HG02981 (cell line): ENCODE results near the gene PRKAG1.

Experiments used
- ATAC-seq: cut with Tn5 transposase; IDR thresholded peaks from one replicate; pipeline ENCODE4 v1.9.1; 2021; ENCODE audit warnings: mild to moderate bottlenecking, moderate library complexity; ENCODE audit not compliant: unreplicated experiment

The PRKAG1 gene

DNA sequence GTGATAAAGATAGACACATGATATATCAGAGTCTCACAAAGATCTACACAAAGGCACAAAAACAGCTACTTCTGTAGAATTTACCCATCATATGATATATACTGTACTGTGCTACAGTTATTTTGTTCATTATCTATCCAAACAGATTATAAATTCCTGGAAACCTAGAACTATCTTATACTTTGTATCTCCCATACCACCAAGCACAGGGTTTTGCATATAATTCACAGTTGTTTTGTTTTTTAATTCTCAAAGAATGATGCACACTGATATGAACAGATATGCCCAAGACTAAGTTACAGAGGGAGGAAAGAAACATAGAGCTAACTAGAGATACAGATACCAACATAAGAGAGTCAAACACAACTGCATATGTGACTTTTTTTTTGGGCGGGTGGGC lies 3.4 kb downstream of the PRKAG1 start:
- no peak for ATAC-seq

DNA sequence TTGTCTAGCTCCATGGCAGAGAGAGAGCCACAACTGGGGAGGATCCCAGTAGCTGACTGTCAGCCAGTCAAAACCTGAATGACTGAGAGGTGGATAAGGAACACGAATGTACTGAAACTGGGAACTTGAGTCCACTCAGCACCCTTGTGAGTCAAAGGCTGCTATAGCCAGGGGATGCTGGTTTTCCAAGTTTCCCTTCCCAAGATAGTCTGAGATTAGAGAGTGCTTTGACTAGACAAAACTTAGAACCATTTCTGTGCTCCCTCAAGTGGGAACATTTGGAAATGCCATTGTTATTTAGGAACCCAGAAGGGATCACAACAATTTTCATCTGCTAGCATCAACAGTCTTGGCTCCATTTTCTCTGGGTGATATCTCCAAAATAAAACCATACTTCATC lies 4.0 kb downstream of the PRKAG1 start:
- ATAC-seq = no peak

DNA sequence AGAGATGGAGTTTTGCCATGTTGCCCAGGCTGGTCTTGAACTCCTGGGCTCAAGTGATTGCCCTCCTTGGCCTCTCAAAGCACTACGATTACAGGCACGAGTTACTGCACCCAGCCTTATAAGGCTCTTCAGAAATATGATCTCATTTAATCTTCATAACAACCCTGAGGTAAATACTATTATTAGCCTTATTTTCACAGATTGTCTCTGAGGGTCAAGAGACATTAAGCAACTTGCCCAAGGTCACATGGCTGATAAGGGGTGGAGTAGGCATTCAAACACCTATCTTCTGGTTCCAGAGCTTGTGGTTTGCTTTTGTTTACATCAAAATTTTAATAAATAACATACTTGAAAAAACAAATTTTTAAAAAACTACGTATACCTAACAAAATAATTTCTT lies 5.1 kb downstream of the PRKAG1 start:
- no peak for ATAC-seq

DNA sequence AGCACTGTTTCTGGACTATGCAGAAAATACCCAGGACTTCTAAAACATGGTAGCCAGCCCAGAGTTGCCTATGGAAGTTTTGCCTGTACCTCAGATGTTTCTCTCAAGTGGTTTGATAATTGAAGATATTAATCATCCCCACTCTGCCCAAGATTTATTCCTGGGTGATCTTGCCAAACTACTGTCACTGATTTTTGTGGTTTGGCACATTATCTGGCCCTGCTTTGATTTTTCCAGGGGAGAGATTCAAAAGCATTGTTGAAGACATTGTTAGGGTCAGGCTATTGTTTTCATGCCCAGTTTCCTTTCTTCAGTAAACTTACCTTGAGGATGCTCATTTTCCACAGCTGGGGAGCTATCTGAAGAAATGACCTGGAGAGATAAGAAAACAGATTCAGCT lies 5.8 kb downstream of the PRKAG1 start:
- ATAC-seq = no peak

DNA sequence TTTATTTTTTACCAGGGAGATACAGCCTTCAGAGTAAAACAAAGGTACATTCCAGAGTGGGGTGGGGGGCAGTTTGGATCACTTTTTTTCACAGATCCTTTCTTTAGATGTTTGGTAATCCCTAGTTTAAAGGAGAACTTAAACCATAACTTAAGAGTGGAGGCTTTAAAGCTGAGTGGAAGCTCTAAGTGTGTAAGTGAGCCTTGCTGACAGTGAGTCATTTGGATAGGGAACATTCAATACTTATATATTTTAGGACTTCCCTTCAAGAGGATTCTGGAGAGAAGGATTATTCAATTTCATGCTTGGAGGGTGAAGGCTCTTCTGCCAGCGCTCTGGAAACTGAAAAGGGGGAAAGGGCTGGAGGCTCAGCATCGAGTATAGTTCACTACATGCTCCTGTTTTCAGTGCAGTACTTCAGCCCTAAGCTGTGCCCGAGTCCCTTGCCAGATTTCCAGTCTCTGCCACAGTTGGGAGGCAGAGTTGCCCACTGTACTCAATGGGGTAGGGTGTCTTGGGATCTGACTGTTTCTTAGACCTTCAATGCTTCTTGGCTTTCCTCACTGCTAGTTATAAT lies 8.4 kb downstream of the PRKAG1 start:
- no peak for ATAC-seq

DNA sequence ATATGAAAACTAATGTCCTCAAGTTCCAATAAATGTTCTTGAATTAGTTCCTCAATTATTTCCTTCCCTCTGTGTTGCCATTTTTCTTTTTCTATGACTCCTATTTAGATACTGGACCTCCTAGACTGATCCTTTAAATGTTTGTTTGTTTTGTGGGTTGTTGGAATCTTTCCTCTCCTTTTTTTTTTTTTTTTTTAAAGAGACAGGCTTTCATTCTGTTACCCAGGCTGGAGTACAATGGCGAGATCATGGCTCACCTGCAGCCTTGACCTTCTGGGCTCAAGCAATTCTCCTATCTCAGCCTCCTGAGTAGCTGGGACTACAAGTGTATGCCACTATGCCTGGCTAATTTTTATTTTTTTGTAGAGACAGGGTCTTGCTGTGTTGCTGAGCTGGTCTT lies 9.6 kb downstream of the PRKAG1 start:
- ATAC-seq = no peak

DNA sequence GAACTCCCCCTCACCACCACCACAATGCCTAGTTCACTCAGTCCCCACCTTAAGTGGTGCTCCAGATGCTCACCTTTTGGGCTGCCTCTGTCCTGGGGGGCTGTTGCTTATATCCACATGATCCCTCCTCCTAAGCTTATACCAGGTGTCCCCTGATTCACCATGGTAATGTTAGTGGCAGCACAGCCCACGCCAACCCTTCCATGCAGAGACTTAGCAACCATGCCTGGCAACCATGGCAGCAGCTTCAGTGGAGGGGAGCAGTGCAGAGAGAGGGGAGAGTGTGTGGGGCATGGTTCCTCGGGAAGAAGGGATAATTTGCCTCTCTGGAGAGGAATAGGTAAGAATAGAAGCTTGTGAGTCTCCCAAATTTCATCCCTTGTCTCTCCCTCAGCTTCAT lies 18.2 kb downstream of the PRKAG1 start:
- no peak for ATAC-seq

DNA sequence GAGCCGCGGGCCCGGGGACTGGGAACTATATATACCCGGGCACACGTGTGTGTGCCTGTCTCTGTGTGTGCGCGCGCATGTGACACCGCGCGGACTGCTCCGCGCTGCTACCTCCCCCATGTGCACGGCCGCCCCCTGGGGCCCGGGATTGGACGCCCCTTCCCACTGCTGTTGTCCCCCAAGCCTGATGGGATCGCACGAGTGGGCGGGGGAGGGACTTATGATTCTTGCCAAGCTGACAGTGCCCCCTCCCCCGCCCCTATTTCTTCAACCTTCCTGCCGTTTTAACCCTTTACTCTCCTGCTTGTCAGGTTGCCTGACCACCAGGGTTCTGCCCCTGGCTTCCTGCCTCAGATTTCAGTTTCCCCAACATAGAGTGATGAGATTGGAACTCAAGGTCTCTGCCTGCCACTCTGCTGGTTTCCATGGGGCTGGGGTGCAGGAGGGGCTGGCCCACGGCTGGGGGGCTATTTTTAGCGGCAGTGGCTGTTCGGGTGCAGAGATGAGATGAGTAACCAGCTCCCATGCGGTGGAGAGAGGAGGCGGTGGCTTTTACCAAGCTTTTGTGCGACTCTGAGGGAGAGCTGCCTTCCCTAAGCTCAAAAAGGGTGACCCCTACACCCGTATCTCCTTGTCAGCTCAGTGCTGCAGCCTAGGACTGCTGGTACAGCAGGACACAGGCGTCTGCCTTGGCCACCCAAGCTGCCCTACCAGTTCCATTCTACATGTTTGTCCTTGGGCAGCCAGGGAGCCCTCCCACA lies 19.0 kb downstream of the PRKAG1 start, which contains the start of gene DDN:
Gene DDN (minus strand): TSS at position 5 of the 761 bp plus-strand sequence. CDS start 88 bp downstream, outside the sequence.
- ATAC-seq = no peak

DNA sequence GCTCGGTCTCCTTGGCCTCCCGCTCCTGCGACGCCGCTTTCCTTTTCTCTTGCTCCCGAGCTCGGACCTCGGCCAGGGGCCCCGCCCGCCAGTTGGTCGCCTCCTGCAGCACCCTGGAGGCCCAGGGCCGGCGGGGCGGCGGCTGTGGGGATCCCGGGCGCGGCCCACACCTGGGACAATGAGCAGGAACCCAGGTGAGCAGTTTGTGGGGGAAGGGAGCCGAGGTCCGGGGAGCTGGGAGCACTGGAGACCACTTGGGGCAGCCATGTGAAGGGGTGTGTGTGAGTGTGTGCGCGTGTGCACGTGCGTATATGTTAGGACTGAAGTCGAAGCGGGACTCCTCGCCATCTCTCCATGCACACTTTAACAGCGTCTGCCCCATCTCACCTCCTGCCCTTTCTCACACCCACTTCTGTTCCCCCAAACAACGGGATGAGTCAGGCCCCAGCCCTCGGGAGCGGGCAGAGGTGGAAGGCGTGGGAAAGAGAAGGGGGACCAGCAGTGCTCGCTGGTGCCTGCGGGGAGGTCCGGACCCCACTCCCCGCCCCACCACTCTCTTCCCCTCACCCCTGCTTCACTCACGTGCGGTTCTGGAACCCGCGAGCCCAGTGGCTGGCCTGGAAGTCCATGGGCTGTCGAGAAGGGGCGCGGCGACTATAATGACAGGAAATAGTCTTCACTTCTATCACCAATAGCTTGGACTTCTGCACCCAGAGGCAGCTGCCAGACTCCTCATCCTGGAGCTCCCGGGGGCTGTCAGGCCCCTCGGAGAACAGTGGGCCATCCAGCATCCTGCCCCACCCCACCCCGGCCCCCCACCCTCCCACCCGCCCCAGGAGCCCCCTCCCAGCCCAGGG lies 19.9 kb downstream of the PRKAG1 start:
- no peak for ATAC-seq

DNA sequence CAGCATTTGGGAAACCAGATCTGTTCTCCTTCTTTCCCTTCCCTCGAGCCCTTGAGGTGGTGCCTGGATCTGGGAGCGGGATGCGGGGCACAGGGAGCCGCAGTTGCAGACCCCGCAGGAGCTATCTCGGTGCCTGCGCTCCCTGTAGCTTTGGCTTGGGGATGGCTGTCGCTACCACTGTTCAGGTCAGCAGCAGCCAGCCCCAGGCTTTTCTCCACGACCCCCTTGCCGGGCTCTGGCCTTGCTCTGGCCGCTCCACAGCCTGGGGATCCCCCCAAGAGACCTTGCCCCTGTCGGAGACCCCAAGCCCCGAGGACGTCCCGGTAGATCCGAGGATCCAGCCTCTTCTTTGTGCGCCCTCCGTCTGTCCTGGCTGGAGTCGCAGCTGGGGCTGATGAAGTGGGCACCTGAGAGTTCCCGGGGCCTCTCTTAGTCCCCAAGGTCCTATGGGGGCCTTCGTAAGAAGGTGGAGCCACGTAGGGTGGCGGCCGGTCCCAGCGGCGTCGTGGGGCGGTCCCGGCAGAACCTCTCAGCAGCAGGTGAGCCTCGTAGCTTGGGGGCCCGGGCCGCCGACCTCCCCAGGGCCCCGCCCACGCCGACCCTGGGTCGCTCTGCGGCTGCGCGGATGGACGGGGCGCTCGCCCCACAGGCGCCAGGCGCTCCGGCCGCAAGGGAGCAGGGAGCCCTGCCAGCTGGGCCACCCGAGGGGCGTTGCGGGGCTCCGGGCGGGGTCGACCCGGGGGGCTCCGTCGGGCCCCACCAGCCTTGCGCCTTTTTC lies 20.7 kb downstream of the PRKAG1 start:
- ATAC-seq = no peak

DNA sequence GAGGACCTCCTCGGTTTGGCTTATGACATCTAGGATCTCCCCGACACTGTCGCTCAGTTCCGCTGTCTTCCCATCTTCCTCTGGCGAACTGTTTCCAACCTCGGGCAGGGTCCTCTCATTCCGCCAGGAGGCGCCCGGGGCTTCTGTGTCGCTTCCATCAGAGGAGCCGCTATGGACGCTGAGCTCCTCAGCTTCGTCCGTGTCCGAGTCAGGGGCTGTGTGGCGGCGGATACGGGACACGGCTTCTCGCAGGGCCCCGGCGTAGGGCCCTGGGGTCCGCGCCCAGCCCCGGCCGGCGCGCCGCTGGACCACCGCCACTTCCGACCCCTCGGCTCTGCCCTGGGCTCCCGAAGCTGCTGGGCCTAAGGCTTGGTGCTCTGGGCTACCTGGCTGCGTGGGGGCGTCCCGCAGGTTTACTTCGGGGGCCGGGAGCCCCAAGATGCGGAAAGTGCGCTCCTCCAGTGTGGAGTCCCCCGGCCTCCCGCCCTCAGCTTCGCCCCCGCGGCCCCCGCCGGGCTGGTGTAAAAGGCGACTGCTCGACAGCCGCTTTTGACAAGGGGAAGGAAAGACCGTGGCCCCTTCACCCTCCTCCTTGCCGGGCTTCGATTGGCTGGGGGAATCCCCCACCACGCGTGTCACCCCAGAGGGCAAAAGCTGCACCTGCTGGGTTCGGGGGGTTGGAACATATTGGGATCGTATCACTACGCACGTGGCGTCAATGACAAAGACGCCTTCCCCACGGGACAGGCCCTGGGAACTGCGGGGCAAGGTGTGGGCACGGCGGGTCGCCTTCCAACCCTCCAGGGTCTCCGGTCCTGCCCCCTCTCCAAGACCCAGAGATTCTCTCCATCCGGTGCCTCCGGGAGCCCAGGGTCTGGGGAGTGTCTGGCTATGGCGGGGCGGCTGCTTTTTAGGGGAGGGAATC lies 21.5 kb downstream of the PRKAG1 start:
- ATAC-seq = no peak

DNA sequence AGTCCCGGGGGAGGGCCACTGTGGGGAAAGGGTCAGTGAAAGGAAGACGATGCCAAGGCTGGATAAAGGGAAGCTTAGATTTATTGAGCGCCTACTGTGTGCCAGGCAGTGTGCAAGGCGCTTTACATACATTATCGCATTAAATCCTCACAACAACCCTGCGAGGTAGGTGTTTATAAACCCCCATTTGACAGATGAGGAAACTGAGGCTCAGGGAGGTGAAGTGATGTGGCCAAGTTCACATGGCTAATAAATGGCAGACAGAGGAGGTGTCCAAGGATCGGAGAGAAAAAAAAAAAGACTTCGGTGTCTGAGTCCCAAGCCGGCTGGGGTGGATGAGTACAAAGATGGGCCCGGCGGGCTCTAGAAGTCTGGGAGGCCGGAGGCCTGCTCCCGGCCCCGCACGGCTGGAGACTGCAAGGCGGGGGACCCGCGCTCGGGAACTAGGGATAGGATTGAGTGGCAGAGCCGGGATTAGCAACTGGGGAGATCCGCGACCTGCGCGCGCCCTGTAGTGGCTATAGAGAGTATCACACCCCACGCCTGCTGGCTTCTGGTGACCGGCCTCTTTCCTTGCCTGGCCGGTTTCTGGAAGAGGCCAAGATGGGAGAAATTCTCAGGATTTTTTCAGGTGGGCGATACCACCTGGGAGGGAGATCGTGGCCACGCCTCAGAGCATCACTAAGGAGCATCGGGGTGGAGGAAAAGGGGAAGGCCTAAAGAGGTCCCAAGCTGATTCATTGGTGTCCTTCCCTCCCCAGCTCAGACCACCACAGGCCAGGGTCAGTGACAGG lies 23.3 kb downstream of the PRKAG1 start:
- no peak for ATAC-seq

DNA sequence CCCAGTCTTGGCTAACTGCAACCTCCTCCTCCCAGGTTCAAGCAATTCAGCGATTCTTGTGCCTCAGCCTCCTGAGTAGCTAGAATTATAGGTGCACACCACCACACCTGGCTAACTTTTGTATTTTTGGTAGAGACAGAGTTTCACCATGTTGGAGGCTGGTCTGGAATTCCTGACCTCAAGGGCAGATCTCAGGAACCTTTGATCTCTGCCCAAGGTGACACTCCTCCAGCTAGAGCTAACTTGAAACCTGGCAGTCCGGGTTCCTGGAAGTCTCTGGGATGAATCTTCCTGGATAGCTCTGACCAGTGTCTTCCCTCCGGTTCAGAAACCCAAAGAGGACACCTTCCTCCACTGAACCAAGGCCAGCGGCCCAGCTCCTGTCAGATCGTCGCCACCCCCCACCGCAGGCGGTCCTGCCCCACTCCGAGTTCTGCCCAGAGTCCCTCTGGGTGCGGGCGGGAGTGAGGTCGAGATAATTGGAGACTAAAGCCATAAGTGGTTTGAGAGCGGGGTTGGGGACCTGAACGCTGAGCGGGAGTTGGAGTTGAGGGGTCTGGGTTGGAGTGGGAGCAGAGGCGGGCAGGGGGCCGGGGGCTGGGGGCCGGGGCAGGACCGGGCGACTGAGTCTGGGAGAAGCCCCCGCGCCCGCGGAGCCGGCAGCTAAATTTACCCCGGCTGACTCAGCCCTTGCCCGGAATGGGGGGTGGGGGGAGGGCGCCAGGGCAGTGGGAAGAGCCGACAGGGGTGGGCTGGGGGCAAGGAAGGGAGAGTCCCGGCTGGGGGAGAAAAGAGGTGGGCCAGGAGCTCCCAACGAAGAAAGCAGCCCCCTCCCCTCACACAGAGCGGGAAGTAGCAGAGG lies 24.1 kb downstream of the PRKAG1 start:
- no peak for ATAC-seq

DNA sequence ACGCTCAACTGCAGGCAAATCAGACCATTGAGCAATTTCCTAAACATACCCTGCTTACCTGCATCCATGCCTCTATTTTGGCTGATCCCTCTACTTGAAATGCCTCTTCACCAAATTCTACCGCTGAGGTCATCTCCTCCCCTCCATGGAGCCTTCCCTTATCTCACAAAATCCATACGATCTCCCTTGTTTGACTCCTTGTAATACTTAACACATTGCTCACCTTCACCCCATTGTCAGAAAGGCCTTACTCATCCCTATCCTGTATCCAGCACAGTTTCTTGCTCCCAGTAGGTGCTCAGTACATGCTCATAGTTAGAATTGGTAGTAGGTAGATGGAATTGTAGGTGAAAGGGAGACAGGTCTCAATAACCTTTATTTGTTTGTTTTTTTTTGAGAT lies 24.8 kb downstream of the PRKAG1 start:
- no peak for ATAC-seq

DNA sequence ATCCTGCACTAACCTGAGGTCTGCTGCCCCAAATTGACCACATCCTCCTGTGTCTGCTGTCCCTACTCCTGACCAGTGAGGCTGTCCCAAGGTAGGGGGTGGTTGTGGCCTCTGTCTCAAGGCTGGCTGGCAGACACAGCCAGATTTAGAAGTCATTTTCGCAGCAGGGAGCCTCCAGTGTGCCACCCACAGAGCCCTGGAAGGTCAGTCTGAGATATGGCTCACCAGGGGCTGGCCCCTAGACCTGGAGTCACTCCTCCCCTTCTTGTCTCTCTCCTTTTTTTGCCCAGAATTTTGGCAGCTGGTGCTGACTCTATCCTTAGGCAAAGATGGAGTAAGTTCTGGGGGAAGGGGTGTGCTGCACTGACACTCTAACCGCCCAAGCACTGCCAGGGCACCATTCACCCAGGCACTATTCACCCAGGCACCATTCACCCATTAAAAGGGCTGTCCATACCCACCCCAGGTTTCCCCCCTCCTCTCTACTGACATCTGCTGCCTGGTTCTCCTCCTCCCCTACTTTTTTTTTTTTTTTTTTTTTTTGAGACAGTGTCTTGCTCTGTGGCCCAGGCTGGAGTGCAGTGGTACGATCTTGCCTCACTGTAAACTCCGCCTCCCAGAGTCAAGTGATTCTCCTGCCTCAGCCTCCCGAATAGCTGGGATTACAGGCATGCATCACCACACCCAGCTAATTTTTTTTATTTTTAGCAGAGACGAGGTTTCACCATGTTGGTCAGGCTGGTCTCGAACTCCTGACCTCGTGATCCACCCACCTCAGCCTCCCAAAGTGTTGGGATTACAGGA lies 27.1 kb downstream of the PRKAG1 start:
- no peak for ATAC-seq

DNA sequence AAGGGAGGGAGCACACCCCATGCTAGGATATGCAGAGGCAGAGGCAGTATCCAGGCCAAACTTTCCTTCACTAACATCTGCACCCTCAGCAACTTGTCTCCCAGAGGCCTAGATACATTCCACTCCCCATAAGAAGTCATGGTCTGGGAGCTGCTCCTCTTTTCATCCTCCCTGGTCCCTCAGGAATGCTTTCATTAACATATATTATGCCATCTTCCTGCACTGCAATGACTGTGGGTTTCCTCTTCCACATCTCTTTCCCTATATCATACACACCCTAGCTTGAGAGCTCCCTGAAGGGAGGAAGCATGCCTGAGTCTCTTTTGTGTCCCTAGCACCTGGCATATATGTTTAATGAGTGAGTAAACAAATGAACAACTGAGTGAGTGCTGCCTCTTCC lies 28.0 kb downstream of the PRKAG1 start:
- no peak for ATAC-seq

DNA sequence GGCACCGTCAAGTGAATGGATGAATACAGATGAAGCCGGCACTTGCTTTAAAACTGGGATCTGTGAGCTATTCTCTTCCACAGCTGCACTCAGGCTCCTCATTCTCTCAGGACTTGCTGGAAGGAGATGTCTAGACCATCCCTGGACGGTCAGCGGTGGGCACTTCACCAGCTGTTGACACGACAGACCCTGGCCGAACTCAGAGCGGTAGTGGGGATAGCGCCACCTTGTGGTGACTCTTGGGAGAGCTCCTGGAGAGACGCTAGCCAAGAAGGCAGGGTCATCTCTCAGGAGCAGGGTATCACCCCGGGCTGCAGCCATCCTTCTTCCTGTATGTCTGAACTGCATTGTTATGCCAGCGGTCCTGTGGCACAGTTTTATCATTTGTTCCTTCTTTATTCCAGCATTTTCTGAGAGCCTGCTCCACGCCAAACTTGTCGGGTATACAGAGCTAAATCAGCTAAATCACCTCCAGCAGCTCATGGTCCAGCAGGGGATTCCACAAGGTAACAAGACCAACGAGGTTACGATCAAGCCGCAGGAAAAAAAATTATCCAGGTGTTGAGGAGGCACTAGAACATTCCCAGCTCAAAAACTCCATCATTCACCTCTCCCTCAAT lies 30.4 kb downstream of the PRKAG1 start:
- ATAC-seq = peak; percentile 49
